Measurements from ENCODE around the gene ARID1B. TPM values are rescaled to one million over a fixed set of nuclear protein-coding genes. Genes with fewer than 3 reads are reported as not detected.

The ARID1B gene
- total RNA-seq, 1 donor from 2014 or later = 26.4 TPM

- no peak for DNase-seq (ENCODE audit: low spot score)
- ATAC-seq = no peak
These were observed 469.0 kb downstream of the ARID1B start for GRCh38 chr6:157246048-157246630.

GRCh38 chr6:157246771-157247484, 469.8 kb downstream of the ARID1B start:
- ATAC-seq (no peak), DNase-seq (ENCODE audit: low spot score) (no peak)

GRCh38 chr6:157248264-157248663, 471.1 kb downstream of the ARID1B start:
- ATAC-seq = no peak
- DNase-seq (ENCODE audit: low spot score) = no peak

- no peak for DNase-seq (ENCODE audit: low spot score)
- ATAC-seq = no peak
These were observed 472.6 kb downstream of the ARID1B start for GRCh38 chr6:157249826-157250225.

GRCh38 chr6:157251586-157252247, 474.5 kb downstream of the ARID1B start:
- DNase-seq (ENCODE audit: low spot score) (no peak), ATAC-seq (no peak)

GRCh38 chr6:157253017-157253416, 475.8 kb downstream of the ARID1B start:
- no peak for ATAC-seq
- DNase-seq (ENCODE audit: low spot score) = no peak

- no peak for ATAC-seq
- no peak for DNase-seq (ENCODE audit: low spot score)
These were observed 476.5 kb downstream of the ARID1B start for GRCh38 chr6:157253699-157254098.

- DNase-seq (ENCODE audit: low spot score) (no peak), ATAC-seq (no peak)
These were observed 477.4 kb downstream of the ARID1B start for GRCh38 chr6:157254538-157254937.

GRCh38 chr6:157255079-157255478, 477.9 kb downstream of the ARID1B start:
- DNase-seq (ENCODE audit: low spot score) (no peak), ATAC-seq (no peak)

GRCh38 chr6:157258878-157259277, 481.7 kb downstream of the ARID1B start:
- ATAC-seq (no peak), DNase-seq (ENCODE audit: low spot score) (no peak)

- DNase-seq (ENCODE audit: low spot score) (no peak), ATAC-seq (no peak)
These were observed 482.3 kb downstream of the ARID1B start for GRCh38 chr6:157259443-157259842.
